Myocyte (in vitro differentiated cells): ENCODE results near the gene NPSR1. TPM values are rescaled to one million over a fixed set of nuclear protein-coding genes. Genes with fewer than 3 reads are reported as not detected.
"Not testable (repeated sequence)": the region's sequence is repeated elsewhere in the genome, so short reads cannot be mapped to it uniquely, and the experiment has no call there.

Experiments used
- DNase-seq: peaks from one replicate; pipeline ENCODE4 v3.0.0-alpha.2; 2012; ENCODE audit warnings: low read depth
- total RNA-seq: library from RNA; depleted of rRNA; stranded (reverse); fragments of >200 nt; gene quantifications from 2 replicates; pipeline ENCODE4 v1.2.3, GENCODE V29; 2014

Gene NPSR1
- total RNA-seq, 1 donor from 2014 or later, result not detected

GRCh38 chr7:34757570-34758110, 99.6 kb downstream of the NPSR1 start:
- DNase-seq, result no peak

GRCh38 chr7:34758111-34758601, 100.1 kb downstream of the NPSR1 start:
- DNase-seq, result no peak

- DNase-seq, result peak; percentile 73
Measured at GRCh38 chr7:34759477-34760125, 101.6 kb downstream of the NPSR1 start.

GRCh38 chr7:34760271-34760670, 102.3 kb downstream of the NPSR1 start:
- DNase-seq, result peak; percentile 69

GRCh38 chr7:34761206-34761605, 103.2 kb downstream of the NPSR1 start:
- no peak for DNase-seq

- DNase-seq, result no peak
Measured at GRCh38 chr7:34761627-34762026, 103.6 kb downstream of the NPSR1 start.

- DNase-seq, result no peak
Measured at GRCh38 chr7:34762764-34763163, 104.7 kb downstream of the NPSR1 start.

- peak; percentile 24 for DNase-seq
Measured at GRCh38 chr7:34772296-34772938, 114.4 kb downstream of the NPSR1 start.

GRCh38 chr7:34776748-34777358, 118.8 kb downstream of the NPSR1 start:
- DNase-seq, result no peak

- no peak for DNase-seq
Measured at GRCh38 chr7:34780546-34780945, 122.5 kb downstream of the NPSR1 start.

GRCh38 chr7:34787586-34787985, 129.6 kb downstream of the NPSR1 start:
- DNase-seq, result no peak

- DNase-seq, result no peak
Measured at GRCh38 chr7:34806831-34807230, 148.8 kb downstream of the NPSR1 start.

GRCh38 chr7:34807548-34808340, 149.7 kb downstream of the NPSR1 start:
- DNase-seq, result no peak

GRCh38 chr7:34814203-34814842, 156.3 kb downstream of the NPSR1 start:
- not testable (repeated sequence) for DNase-seq

- DNase-seq, result no peak
Measured at GRCh38 chr7:34821932-34822558, 164.0 kb downstream of the NPSR1 start.

GRCh38 chr7:34823650-34824258, 165.7 kb downstream of the NPSR1 start:
- DNase-seq, result peak; percentile 75

GRCh38 chr7:34825221-34825620, 167.2 kb downstream of the NPSR1 start:
- no peak for DNase-seq

GRCh38 chr7:34830390-34830789, 172.4 kb downstream of the NPSR1 start:
- DNase-seq, result no peak

- no peak for DNase-seq
Measured at GRCh38 chr7:34831436-34831835, 173.4 kb downstream of the NPSR1 start.

GRCh38 chr7:34832020-34832419, 174.0 kb downstream of the NPSR1 start:
- no peak for DNase-seq
